Measurements from ENCODE around the gene CYB5A. TPM values are rescaled to one million over a fixed set of nuclear protein-coding genes. Genes with fewer than 3 reads are reported as not detected.

CYB5A gene
- total and polyA plus RNA-seq, 9 of the 15 experiments (the other 6 are each of a cell fraction or from before 2014, with no cell fraction given), result 11.9 to 22.6 (median 14.1) TPM

DNA sequence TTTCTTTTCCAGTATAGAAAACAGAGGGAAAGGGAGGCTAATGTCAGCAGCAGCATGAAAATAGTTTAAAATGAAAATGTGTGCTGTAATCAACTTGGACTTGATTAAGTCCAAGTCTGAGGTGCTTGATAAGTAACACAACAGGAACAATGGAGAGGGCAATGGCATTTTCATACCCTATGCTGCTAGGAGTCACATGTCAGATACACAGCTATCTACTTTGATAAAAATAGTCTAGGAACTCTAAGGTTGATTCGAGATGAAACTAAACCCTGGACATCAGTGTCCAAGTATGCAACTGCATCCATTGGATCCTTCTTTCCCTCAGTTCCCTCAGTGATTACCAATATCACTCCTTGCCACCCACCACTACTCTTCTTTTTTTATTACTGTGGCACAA lies 19.2 kb upstream of the CYB5A start (continued):
- TF ChIP-seq, protein P1, sequence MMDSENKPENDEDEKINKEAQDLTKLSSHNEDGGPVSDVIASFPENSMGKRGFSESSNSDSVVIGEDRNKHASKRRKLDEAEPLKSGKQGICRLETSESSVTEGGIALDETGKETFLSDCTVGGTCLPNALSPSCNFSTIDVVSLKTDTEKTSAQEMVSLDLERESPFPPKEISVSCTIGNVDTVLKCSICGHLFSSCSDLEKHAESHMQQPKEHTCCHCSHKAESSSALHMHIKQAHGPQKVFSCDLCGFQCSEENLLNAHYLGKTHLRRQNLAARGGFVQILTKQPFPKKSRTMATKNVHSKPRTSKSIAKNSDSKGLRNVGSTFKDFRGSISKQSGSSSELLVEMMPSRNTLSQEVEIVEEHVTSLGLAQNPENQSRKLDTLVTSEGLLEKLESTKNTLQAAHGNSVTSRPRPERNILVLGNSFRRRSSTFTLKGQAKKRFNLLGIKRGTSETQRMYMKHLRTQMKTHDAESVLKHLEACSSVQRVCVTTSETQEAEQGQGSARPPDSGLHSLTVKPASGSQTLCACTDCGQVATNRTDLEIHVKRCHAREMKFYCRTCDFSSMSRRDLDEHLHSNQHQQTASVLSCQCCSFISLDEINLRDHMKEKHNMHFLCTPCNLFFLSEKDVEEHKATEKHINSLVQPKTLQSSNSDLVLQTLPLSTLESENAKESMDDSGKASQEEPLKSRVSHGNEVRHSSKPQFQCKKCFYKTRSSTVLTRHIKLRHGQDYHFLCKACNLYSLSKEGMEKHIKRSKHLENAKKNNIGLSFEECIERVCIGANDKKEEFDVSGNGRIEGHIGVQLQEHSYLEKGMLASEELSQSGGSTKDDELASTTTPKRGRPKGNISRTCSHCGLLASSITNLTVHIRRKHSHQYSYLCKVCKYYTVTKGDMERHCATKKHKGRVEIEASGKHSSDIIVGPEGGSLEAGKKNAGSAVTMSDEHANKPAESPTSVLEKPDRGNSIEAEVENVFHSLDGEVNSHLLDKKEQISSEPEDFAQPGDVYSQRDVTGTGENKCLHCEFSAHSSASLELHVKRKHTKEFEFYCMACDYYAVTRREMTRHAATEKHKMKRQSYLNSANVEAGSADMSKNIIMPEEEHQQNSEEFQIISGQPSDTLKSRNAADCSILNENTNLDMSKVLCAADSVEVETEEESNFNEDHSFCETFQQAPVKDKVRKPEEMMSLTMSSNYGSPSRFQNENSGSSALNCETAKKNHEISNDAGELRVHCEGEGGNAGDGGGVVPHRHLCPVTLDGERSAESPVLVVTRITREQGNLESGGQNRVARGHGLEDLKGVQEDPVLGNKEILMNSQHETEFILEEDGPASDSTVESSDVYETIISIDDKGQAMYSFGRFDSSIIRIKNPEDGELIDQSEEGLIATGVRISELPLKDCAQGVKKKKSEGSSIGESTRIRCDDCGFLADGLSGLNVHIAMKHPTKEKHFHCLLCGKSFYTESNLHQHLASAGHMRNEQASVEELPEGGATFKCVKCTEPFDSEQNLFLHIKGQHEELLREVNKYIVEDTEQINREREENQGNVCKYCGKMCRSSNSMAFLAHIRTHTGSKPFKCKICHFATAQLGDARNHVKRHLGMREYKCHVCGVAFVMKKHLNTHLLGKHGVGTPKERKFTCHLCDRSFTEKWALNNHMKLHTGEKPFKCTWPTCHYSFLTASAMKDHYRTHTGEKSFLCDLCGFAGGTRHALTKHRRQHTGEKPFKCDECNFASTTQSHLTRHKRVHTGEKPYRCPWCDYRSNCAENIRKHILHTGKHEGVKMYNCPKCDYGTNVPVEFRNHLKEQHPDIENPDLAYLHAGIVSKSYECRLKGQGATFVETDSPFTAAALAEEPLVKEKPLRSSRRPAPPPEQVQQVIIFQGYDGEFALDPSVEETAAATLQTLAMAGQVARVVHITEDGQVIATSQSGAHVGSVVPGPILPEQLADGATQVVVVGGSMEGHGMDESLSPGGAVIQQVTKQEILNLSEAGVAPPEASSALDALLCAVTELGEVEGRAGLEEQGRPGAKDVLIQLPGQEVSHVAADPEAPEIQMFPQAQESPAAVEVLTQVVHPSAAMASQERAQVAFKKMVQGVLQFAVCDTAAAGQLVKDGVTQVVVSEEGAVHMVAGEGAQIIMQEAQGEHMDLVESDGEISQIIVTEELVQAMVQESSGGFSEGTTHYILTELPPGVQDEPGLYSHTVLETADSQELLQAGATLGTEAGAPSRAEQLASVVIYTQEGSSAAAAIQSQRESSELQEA (IDR thresholded peaks at IDR 0.05; ENCODE audit: low read depth), result no peak
- TF ChIP-seq, protein P2, sequence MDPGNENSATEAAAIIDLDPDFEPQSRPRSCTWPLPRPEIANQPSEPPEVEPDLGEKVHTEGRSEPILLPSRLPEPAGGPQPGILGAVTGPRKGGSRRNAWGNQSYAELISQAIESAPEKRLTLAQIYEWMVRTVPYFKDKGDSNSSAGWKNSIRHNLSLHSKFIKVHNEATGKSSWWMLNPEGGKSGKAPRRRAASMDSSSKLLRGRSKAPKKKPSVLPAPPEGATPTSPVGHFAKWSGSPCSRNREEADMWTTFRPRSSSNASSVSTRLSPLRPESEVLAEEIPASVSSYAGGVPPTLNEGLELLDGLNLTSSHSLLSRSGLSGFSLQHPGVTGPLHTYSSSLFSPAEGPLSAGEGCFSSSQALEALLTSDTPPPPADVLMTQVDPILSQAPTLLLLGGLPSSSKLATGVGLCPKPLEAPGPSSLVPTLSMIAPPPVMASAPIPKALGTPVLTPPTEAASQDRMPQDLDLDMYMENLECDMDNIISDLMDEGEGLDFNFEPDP (CRISPR knock-in tag; IDR thresholded peaks at IDR 0.05), result no peak
- no peak for TF ChIP-seq GTF3C2 (IDR thresholded peaks at IDR 0.05; ENCODE audit: borderline replicate concordance, extremely low read depth, insufficient read length)
- no peak for TF ChIP-seq ZNF449 (CRISPR knock-in tag; IDR thresholded peaks at IDR 0.05)
- TF ChIP-seq GABPB2 (CRISPR knock-in tag; conservative IDR thresholded peaks at IDR 0.05), result no peak
- TF ChIP-seq, protein P3, sequence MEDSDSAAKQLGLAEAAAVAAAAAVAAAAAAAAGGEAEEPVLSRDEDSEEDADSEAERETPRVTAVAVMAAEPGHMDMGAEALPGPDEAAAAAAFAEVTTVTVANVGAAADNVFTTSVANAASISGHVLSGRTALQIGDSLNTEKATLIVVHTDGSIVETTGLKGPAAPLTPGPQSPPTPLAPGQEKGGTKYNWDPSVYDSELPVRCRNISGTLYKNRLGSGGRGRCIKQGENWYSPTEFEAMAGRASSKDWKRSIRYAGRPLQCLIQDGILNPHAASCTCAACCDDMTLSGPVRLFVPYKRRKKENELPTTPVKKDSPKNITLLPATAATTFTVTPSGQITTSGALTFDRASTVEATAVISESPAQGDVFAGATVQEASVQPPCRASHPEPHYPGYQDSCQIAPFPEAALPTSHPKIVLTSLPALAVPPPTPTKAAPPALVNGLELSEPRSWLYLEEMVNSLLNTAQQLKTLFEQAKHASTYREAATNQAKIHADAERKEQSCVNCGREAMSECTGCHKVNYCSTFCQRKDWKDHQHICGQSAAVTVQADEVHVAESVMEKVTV (CRISPR knock-in tag; IDR thresholded peaks at IDR 0.05), result no peak
- no peak for TF ChIP-seq EGR1 (conservative IDR thresholded peaks at IDR 0.05)
- no peak for TF ChIP-seq CHD1 (IDR thresholded peaks at IDR 0.05; ENCODE audit: low read length)
